ENCODE measurements around the gene TVP23A. TPM values are rescaled to one million over a fixed set of nuclear protein-coding genes. Genes with fewer than 3 reads are reported as not detected.

TVP23A gene
- polyA plus RNA-seq, 1 donor from 2014 or later: 9.1 TPM

DNA sequence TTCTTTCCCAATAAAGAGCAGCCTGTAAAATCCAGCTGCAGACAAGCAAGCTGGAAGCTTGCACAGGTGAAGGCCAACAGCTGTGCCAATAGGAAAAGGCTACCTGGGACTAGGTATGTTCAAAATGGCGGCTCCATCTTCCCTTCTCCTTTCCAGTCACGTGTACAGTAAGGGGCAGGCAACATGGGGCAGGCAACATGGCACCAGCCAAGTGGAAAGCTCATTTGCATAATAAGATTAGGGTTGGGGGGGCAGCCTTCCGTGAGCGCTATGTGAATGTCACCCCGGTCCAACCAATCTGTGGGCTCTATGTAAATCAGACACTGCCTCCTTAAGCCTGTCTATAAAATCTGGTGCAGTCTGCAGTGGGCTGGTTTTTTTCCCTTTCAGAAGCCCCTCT is 31.3 kb downstream of the TVP23A start:
- Histone ChIP-seq H3K4me3 (ENCODE audit: low read length) (no peak overlapping the region), H3K36me3 (ENCODE audit: insufficient read depth, low read length) (no peaks in the 10 kb centered on the region), H3F3A (ENCODE audit: insufficient read depth, low read length, poor library complexity, severe bottlenecking) (no peaks in the 10 kb centered on the region), H3K9ac (ENCODE audit: low read length) (no peak overlapping the region), H2AFZ (ENCODE audit: low read depth, low read length) (no peak overlapping the region), H3K27me3 (ENCODE audit: insufficient read depth, low read depth, low read length) (no peaks in the 10 kb centered on the region), H3K9me3 (ENCODE audit: low read length) (no peaks in the 10 kb centered on the region), H3K79me2 (replicated peaks; ENCODE audit: insufficient read depth, low read length) (no peaks in the 10 kb centered on the region), H3K4me2 (ENCODE audit: low read length) (no peak overlapping the region), H3K9me2 (ENCODE audit: insufficient read depth, low read length) (no peaks in the 10 kb centered on the region), H3K27ac (ENCODE audit: low read length) (no peak overlapping the region), H4K20me1 (ENCODE audit: insufficient read depth) (no peaks in the 10 kb centered on the region)
- TF ChIP-seq EZH2 (IDR thresholded peaks at IDR 0.05; ENCODE audit: borderline replicate concordance, insufficient read depth, low read length, poor library complexity, severe bottlenecking) (no peak), TAF1 (IDR thresholded peaks at IDR 0.05; ENCODE audit: low read depth) (no peak), RAD21 (conservative IDR thresholded peaks at IDR 0.05) (no peak), MXI1 (conservative IDR thresholded peaks at IDR 0.05; ENCODE audit: poor library complexity, severe bottlenecking) (no peak), SMC3 (conservative IDR thresholded peaks at IDR 0.05; ENCODE audit: poor library complexity) (no peak), EP300 (conservative IDR thresholded peaks at IDR 0.05; ENCODE audit: poor library complexity, severe bottlenecking) (no peak), POLR2AphosphoS5 (IDR thresholded peaks at IDR 0.05) (no peak)
- TF ChIP-seq, protein P1, sequence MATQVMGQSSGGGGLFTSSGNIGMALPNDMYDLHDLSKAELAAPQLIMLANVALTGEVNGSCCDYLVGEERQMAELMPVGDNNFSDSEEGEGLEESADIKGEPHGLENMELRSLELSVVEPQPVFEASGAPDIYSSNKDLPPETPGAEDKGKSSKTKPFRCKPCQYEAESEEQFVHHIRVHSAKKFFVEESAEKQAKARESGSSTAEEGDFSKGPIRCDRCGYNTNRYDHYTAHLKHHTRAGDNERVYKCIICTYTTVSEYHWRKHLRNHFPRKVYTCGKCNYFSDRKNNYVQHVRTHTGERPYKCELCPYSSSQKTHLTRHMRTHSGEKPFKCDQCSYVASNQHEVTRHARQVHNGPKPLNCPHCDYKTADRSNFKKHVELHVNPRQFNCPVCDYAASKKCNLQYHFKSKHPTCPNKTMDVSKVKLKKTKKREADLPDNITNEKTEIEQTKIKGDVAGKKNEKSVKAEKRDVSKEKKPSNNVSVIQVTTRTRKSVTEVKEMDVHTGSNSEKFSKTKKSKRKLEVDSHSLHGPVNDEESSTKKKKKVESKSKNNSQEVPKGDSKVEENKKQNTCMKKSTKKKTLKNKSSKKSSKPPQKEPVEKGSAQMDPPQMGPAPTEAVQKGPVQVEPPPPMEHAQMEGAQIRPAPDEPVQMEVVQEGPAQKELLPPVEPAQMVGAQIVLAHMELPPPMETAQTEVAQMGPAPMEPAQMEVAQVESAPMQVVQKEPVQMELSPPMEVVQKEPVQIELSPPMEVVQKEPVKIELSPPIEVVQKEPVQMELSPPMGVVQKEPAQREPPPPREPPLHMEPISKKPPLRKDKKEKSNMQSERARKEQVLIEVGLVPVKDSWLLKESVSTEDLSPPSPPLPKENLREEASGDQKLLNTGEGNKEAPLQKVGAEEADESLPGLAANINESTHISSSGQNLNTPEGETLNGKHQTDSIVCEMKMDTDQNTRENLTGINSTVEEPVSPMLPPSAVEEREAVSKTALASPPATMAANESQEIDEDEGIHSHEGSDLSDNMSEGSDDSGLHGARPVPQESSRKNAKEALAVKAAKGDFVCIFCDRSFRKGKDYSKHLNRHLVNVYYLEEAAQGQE (IDR thresholded peaks at IDR 0.05; ENCODE audit: borderline replicate concordance): no peak
- TF ChIP-seq, protein P2, sequence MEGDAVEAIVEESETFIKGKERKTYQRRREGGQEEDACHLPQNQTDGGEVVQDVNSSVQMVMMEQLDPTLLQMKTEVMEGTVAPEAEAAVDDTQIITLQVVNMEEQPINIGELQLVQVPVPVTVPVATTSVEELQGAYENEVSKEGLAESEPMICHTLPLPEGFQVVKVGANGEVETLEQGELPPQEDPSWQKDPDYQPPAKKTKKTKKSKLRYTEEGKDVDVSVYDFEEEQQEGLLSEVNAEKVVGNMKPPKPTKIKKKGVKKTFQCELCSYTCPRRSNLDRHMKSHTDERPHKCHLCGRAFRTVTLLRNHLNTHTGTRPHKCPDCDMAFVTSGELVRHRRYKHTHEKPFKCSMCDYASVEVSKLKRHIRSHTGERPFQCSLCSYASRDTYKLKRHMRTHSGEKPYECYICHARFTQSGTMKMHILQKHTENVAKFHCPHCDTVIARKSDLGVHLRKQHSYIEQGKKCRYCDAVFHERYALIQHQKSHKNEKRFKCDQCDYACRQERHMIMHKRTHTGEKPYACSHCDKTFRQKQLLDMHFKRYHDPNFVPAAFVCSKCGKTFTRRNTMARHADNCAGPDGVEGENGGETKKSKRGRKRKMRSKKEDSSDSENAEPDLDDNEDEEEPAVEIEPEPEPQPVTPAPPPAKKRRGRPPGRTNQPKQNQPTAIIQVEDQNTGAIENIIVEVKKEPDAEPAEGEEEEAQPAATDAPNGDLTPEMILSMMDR (IDR thresholded peaks at IDR 0.05; ENCODE audit: poor library complexity, severe bottlenecking): no peak

DNA sequence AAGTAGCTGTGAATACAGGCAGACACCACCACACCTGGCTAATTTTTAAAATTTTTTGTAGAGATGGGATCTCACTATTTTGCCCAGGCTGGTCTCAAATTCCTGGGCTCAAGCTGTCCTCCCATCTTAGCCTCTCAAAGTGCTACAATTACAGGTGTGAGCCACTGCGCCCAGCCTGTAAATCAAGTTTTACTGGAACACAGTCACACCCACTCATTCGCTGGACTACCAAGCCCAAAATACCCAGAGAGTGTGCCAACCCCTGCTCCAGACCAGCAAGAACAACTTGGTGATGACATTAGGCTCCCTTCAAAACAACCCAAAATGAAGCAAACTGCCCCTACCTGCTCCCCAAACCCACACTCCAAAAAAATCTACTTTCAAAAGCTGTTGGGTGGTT is 36.0 kb downstream of the TVP23A start:
- Histone ChIP-seq H3K27ac (ENCODE audit: low read length) (no peak overlapping the region), H3K27me3 (ENCODE audit: insufficient read depth, low read depth, low read length) (no peaks in the 10 kb centered on the region), H3K79me2 (replicated peaks; ENCODE audit: insufficient read depth, low read length) (no peaks in the 10 kb centered on the region)

More for the DNA sequence above, 36.0 kb downstream of the TVP23A start:
- Histone ChIP-seq H2AFZ (ENCODE audit: low read depth, low read length) (no peak overlapping the region), H3K4me3 (ENCODE audit: low read length) (no peak overlapping the region), H3K9me2 (ENCODE audit: insufficient read depth, low read length) (no peaks in the 10 kb centered on the region), H3K9me3 (ENCODE audit: low read length) (no peaks in the 10 kb centered on the region), H3K4me2 (ENCODE audit: low read length) (no peak overlapping the region), H3K9ac (ENCODE audit: low read length) (no peak overlapping the region), H3F3A (ENCODE audit: insufficient read depth, low read length, poor library complexity, severe bottlenecking) (no peaks in the 10 kb centered on the region), H3K36me3 (ENCODE audit: insufficient read depth, low read length) (no peaks in the 10 kb centered on the region), H4K20me1 (ENCODE audit: insufficient read depth) (no peaks in the 10 kb centered on the region)
- TF ChIP-seq EP300 (conservative IDR thresholded peaks at IDR 0.05; ENCODE audit: poor library complexity, severe bottlenecking) (no peak), SMC3 (conservative IDR thresholded peaks at IDR 0.05; ENCODE audit: poor library complexity) (no peak), RAD21 (conservative IDR thresholded peaks at IDR 0.05) (no peak), TAF1 (IDR thresholded peaks at IDR 0.05; ENCODE audit: low read depth) (no peak), MXI1 (conservative IDR thresholded peaks at IDR 0.05; ENCODE audit: poor library complexity, severe bottlenecking) (no peak), EZH2 (IDR thresholded peaks at IDR 0.05; ENCODE audit: borderline replicate concordance, insufficient read depth, low read length, poor library complexity, severe bottlenecking) (no peak), POLR2AphosphoS5 (IDR thresholded peaks at IDR 0.05) (no peak)
- TF ChIP-seq, protein P2 (IDR thresholded peaks at IDR 0.05; ENCODE audit: poor library complexity, severe bottlenecking): no peak
- TF ChIP-seq, protein P1 (IDR thresholded peaks at IDR 0.05; ENCODE audit: borderline replicate concordance): no peak
